Cerebellar nuclear complex (tissue), 1 donor: Measurements from ENCODE around the gene CCNI2.

ENCODE experiments used
- DNase-seq, 2 experiments: peaks; one replicate each; lab custom pipeline; 2025; lab: John Stamatoyannopoulos, UW

The CCNI2 gene

GRCh38 chr5:132749506-132749905 lies 2.3 kb downstream of the CCNI2 start:
- DNase-seq = no peak

GRCh38 chr5:132750471-132751230 lies 3.4 kb downstream of the CCNI2 start:
- DNase-seq = no peak

GRCh38 chr5:132751444-132751843 lies 4.2 kb downstream of the CCNI2 start:
- no peak for DNase-seq

GRCh38 chr5:132751971-132752580 lies 4.8 kb downstream of the CCNI2 start:
- DNase-seq = no peak

GRCh38 chr5:132752581-132753125 lies 5.4 kb downstream of the CCNI2 start:
- DNase-seq = no peak

- DNase-seq = peak in 1 of 2 experiments; percentile 16
These were observed 6.1 kb downstream of the CCNI2 start for GRCh38 chr5:132753135-132753987.

GRCh38 chr5:132754111-132754510 lies 6.9 kb downstream of the CCNI2 start:
- DNase-seq = no peak

GRCh38 chr5:132754947-132755346 lies 7.7 kb downstream of the CCNI2 start:
- no peak for DNase-seq

- no peak for DNase-seq
These were observed 9.3 kb downstream of the CCNI2 start for GRCh38 chr5:132756542-132756941.

GRCh38 chr5:132758451-132758850 lies 11.2 kb downstream of the CCNI2 start:
- no peak for DNase-seq

- no peak for DNase-seq
These were observed 12.2 kb downstream of the CCNI2 start for GRCh38 chr5:132759114-132760048.

GRCh38 chr5:132760049-132760420 lies 12.8 kb downstream of the CCNI2 start:
- no peak for DNase-seq

- no peak for DNase-seq
These were observed 13.5 kb downstream of the CCNI2 start for GRCh38 chr5:132760601-132761317.

GRCh38 chr5:132761321-132762240 lies 14.4 kb downstream of the CCNI2 start:
- no peak for DNase-seq

GRCh38 chr5:132762246-132763000 lies 15.2 kb downstream of the CCNI2 start:
- DNase-seq = no peak

GRCh38 chr5:132763181-132764036 lies 16.2 kb downstream of the CCNI2 start:
- no peak for DNase-seq

- DNase-seq = no peak
These were observed 16.8 kb downstream of the CCNI2 start for GRCh38 chr5:132764051-132764450.
